NT2/D1 (cell line): ENCODE data around the gene BYSL.
A peak's percentile ranks its signal among the peaks of the same experiment; 100 is the strongest.

Experiments used
- DNase-seq: peaks from one replicate; pipeline ENCODE4 v3.0.0-alpha.2; 2011; ENCODE audit warnings: low read depth, low spot score
- H3K27me3 ChIP-seq: 2 replicates; pipeline ENCODE4 v1.6.0; 2011; ENCODE audit warnings: mild to moderate bottlenecking; ENCODE audit not compliant: insufficient read length, insufficient read depth
- H3K36me3 ChIP-seq: 2 replicates; pipeline ENCODE4 v1.6.1; 2011; ENCODE audit warnings: mild to moderate bottlenecking, low read length, mixed read lengths; ENCODE audit not compliant: insufficient read depth, insufficient read length
- H3K4me1 ChIP-seq: 2 replicates; pipeline ENCODE4 v1.5.1; 2011; ENCODE audit not compliant: insufficient read depth, insufficient read length
- H3K4me3 ChIP-seq: 2 replicates; pipeline ENCODE4 v1.5.1; 2011; ENCODE audit warnings: low read depth; ENCODE audit not compliant: insufficient read length
- H3K9ac ChIP-seq: 2 replicates; pipeline ENCODE4 v1.6.0; 2011; ENCODE audit warnings: low read depth; ENCODE audit not compliant: insufficient read length
- H3K9me3 ChIP-seq: 2 replicates; pipeline ENCODE4 v1.5.1; 2011; ENCODE audit warnings: mild to moderate bottlenecking, low read length; ENCODE audit not compliant: insufficient read depth
- SUZ12 ChIP-seq: IDR thresholded peaks from 2 replicates; pipeline ENCODE4 v1.6.1; 2011; ENCODE audit not compliant: insufficient read length, insufficient read depth; ENCODE audit errors: extremely low read depth
- YY1 ChIP-seq: IDR thresholded peaks from 2 replicates; pipeline ENCODE4 v1.6.1; 2011; ENCODE audit not compliant: insufficient read length, insufficient read depth
- ZNF274 ChIP-seq: IDR thresholded peaks from 2 replicates; pipeline ENCODE4 v1.6.1; 2011; ENCODE audit warnings: mild to moderate bottlenecking, low read depth, low read length

The BYSL gene

GRCh38 chr6:41954668-41955067 is 33.4 kb downstream of the BYSL start:
- Histone ChIP-seq H3K9ac (no peak overlapping the region), H3K36me3 (no peaks in the 10 kb centered on the region), H3K27me3 (no peaks in the 10 kb centered on the region), H3K9me3 (no peaks in the 10 kb centered on the region), H3K4me1 (no peaks in the 10 kb centered on the region), H3K4me3 (no peak overlapping the region)
- no peak for DNase-seq
- TF ChIP-seq SUZ12 (no peak), YY1 (no peak), ZNF274 (no peak)

GRCh38 chr6:41955412-41955811 is 34.1 kb downstream of the BYSL start:
- Histone ChIP-seq H3K9me3 (no peaks in the 10 kb centered on the region), H3K36me3 (no peaks in the 10 kb centered on the region), H3K4me1 (no peaks in the 10 kb centered on the region), H3K27me3 (no peaks in the 10 kb centered on the region), H3K9ac (no peak overlapping the region), H3K4me3 (no peak overlapping the region)
- TF ChIP-seq SUZ12: no peak
- TF ChIP-seq ZNF274: no peak
- no peak for TF ChIP-seq YY1
- DNase-seq: no peak

- peaks cover 3% of the 10 kb centered on the region for H3K4me1 ChIP-seq
- TF ChIP-seq SUZ12 (no peak), YY1 (no peak), ZNF274 (no peak)
- H3K9ac ChIP-seq: no peak overlapping the region
- H3K36me3 ChIP-seq: no peaks in the 10 kb centered on the region
- no peak overlapping the region for H3K4me3 ChIP-seq
- H3K27me3 ChIP-seq: no peaks in the 10 kb centered on the region
- DNase-seq: no peak
- H3K9me3 ChIP-seq: no peaks in the 10 kb centered on the region
Observed at GRCh38 chr6:41957117-41957516, 35.8 kb downstream of the BYSL start.

- Histone ChIP-seq H3K27me3 (no peaks in the 10 kb centered on the region), H3K36me3 (no peaks in the 10 kb centered on the region), H3K9me3 (no peaks in the 10 kb centered on the region), H3K4me1 (peaks cover 3% of the 10 kb centered on the region), H3K9ac (no peak overlapping the region), H3K4me3 (no peak overlapping the region)
- TF ChIP-seq ZNF274 (no peak), SUZ12 (no peak), YY1 (no peak)
- no peak for DNase-seq
Observed at GRCh38 chr6:41958022-41958856, 36.9 kb downstream of the BYSL start.

- no peaks in the 10 kb centered on the region for H3K9me3 ChIP-seq
- no peak for DNase-seq
- H3K4me1 ChIP-seq: peaks cover 8% of the 10 kb centered on the region
- TF ChIP-seq YY1 (no peak), ZNF274 (no peak), SUZ12 (no peak)
- H3K9ac ChIP-seq: no peak overlapping the region
- H3K4me3 ChIP-seq: no peak overlapping the region
- no peaks in the 10 kb centered on the region for H3K36me3 ChIP-seq
- no peaks in the 10 kb centered on the region for H3K27me3 ChIP-seq
Observed at GRCh38 chr6:41960028-41960427, 38.7 kb downstream of the BYSL start.

GRCh38 chr6:41963371-41963770 is 42.1 kb downstream of the BYSL start:
- Histone ChIP-seq H3K27me3 (no peaks in the 10 kb centered on the region), H3K9ac (no peak overlapping the region), H3K4me3 (no peak overlapping the region), H3K9me3 (no peaks in the 10 kb centered on the region), H3K36me3 (no peaks in the 10 kb centered on the region), H3K4me1 (peaks cover 8% of the 10 kb centered on the region)
- no peak for DNase-seq
- TF ChIP-seq SUZ12: no peak
- no peak for TF ChIP-seq YY1
- no peak for TF ChIP-seq ZNF274

GRCh38 chr6:41964201-41964887 is 43.0 kb downstream of the BYSL start:
- H3K4me3 ChIP-seq: no peak overlapping the region
- H3K4me1 ChIP-seq: peaks cover 8% of the 10 kb centered on the region
- DNase-seq: no peak
- TF ChIP-seq SUZ12 (no peak), YY1 (no peak), ZNF274 (no peak)
- H3K9me3 ChIP-seq: no peaks in the 10 kb centered on the region
- no peaks in the 10 kb centered on the region for H3K36me3 ChIP-seq
- peak overlapping the region; percentile 50 for H3K9ac ChIP-seq
- no peaks in the 10 kb centered on the region for H3K27me3 ChIP-seq
